Endothelial cell of umbilical vein (primary cell): ENCODE results near the gene PCDHGA4.
"Not testable (repeated sequence)": the region's sequence is repeated elsewhere in the genome, so short reads cannot be mapped to it uniquely, and the experiment has no call there.

Source experiments
- EZH2 ChIP-seq: IDR thresholded peaks from 2 replicates; pipeline ENCODE4 v1.6.1; 2012; ENCODE audit warnings: borderline replicate concordance, low read depth, mild to moderate bottlenecking, moderate library complexity, low read length, inconsistent platforms; ENCODE audit not compliant: severe bottlenecking
- FOS ChIP-seq: IDR thresholded peaks from 2 replicates; pipeline ENCODE4 v1.6.1; 2011; ENCODE audit warnings: mild to moderate bottlenecking, low read length, moderate library complexity, borderline replicate concordance; ENCODE audit not compliant: insufficient read depth
- JUN ChIP-seq: IDR thresholded peaks from 2 replicates; pipeline ENCODE4 v1.6.1; 2011; ENCODE audit warnings: borderline replicate concordance, low read depth; ENCODE audit not compliant: insufficient read length, insufficient read depth
- POLR2A ChIP-seq: IDR thresholded peaks from 2 replicates; pipeline ENCODE4 v1.6.1; 2012; ENCODE audit warnings: low read depth, mild to moderate bottlenecking, control low read depth, low read length
- POLR2AphosphoS5 ChIP-seq: IDR thresholded peaks from 2 replicates; pipeline ENCODE4 v1.6.1; 2012; ENCODE audit warnings: low read depth, mild to moderate bottlenecking, control low read depth, low read length, moderate library complexity; ENCODE audit not compliant: insufficient read depth
- TF ChIP-seq, protein P1 (sequence below), 2 donors: IDR thresholded peaks; 1 replicate in 1 of 2; 2 replicates in 1 of 2; pipeline ENCODE4 v1.5.1; 2011; ENCODE audit warnings: low read length in 2 of 2, mild to moderate bottlenecking in 2 of 2, moderate library complexity in 2 of 2, control low read depth in 1 of 2, inconsistent platforms in 1 of 2, low read depth in 1 of 2; ENCODE audit not compliant: insufficient read depth in 1 of 2; ENCODE audit errors: extremely low read depth in 1 of 2
- TF ChIP-seq, protein P2 (sequence below): IDR thresholded peaks from 2 replicates; pipeline ENCODE4 v1.6.1; 2011; ENCODE audit not compliant: insufficient read depth, insufficient read length

DNA sequence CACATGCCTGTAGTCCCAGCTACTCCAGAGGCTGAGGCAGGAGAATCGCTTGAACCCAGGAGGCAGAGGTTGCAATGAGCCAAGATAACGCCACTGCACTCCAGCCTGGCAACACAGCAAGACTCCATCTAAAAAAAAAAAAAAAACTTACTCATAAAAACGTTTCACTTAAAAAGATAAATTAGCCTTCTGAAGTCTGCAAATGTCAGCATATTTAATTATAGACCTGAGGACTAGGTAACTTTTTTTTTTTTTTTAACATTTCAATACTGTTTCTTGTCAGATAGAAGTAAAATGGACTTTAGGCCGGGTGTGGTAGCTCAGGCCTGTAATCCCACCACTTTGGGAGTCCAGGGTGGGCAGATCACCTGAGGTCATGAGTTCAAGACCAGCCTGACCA is 37.9 kb upstream of the PCDHGA4 start:
- TF ChIP-seq, protein P1, sequence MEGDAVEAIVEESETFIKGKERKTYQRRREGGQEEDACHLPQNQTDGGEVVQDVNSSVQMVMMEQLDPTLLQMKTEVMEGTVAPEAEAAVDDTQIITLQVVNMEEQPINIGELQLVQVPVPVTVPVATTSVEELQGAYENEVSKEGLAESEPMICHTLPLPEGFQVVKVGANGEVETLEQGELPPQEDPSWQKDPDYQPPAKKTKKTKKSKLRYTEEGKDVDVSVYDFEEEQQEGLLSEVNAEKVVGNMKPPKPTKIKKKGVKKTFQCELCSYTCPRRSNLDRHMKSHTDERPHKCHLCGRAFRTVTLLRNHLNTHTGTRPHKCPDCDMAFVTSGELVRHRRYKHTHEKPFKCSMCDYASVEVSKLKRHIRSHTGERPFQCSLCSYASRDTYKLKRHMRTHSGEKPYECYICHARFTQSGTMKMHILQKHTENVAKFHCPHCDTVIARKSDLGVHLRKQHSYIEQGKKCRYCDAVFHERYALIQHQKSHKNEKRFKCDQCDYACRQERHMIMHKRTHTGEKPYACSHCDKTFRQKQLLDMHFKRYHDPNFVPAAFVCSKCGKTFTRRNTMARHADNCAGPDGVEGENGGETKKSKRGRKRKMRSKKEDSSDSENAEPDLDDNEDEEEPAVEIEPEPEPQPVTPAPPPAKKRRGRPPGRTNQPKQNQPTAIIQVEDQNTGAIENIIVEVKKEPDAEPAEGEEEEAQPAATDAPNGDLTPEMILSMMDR (IDR thresholded peaks at IDR 0.05; ENCODE audit: extremely low read depth in 1 of 2, insufficient read depth in 1 of 2, low read depth in 1 of 2, low read length in 2 of 2), result not testable (repeated sequence)
- TF ChIP-seq JUN, POLR2A, POLR2AphosphoS5, EZH2, FOS: not testable (repeated sequence)
- TF ChIP-seq, protein P2, sequence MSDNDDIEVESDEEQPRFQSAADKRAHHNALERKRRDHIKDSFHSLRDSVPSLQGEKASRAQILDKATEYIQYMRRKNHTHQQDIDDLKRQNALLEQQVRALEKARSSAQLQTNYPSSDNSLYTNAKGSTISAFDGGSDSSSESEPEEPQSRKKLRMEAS, result not testable (repeated sequence)
